GM23338 (cell line): ENCODE results near the gene DCN. TPM values are rescaled to one million over a fixed set of nuclear protein-coding genes. Genes with fewer than 3 reads are reported as not detected.

Source experiments
- ATAC-seq: fragments of 200-7000 bp; cut with Tn5 transposase; 3 replicates; pipeline ENCODE4 v1.9.1; 2020
- DNase-seq: peaks from one replicate; pipeline ENCODE4 v3.0.0-alpha.2; 2015; ENCODE audit warnings: low spot score
- H2AFZ ChIP-seq: fragments of 200-600 bp; sonication (generic); 2 replicates; pipeline ENCODE4 v1.8.0; 2016; ENCODE audit warnings: antibody characterized with exemption, mild to moderate bottlenecking, moderate library complexity
- H3F3A ChIP-seq: fragments of 200-600 bp; sonication (generic); replicated peaks from 2 replicates; pipeline ENCODE4 v1.8.0; 2017; ENCODE audit warnings: antibody characterized with exemption, mixed run types, low read depth
- H3K27ac ChIP-seq: fragments of 200-600 bp; sonication (generic); 2 replicates; pipeline ENCODE4 v1.6.1; 2016; ENCODE audit warnings: low read depth
- H3K27me3 ChIP-seq: fragments of 200-600 bp; sonication (generic); 2 replicates; pipeline ENCODE4 v1.8.0; 2016; ENCODE audit warnings: mild to moderate bottlenecking, mixed run types, moderate library complexity; ENCODE audit not compliant: insufficient read depth
- H3K36me3 ChIP-seq: fragments of 200-600 bp; sonication (generic); 2 replicates; pipeline ENCODE4 v1.8.0; 2016; ENCODE audit warnings: mild to moderate bottlenecking; ENCODE audit not compliant: insufficient read depth
- H3K4me1 ChIP-seq: fragments of 200-600 bp; sonication (generic); 2 replicates; pipeline ENCODE4 v1.8.0; 2016; ENCODE audit warnings: mild to moderate bottlenecking, moderate library complexity; ENCODE audit not compliant: insufficient read depth
- H3K4me2 ChIP-seq: fragments of 200-600 bp; sonication (generic); 2 replicates; pipeline ENCODE4 v1.7.1; 2017; ENCODE audit warnings: mixed run types
- H3K4me3 ChIP-seq: fragments of 200-600 bp; sonication (generic); 2 replicates; pipeline ENCODE4 v1.6.1; 2016; ENCODE audit warnings: mixed run types
- H3K79me2 ChIP-seq: fragments of 200-600 bp; sonication (generic); replicated peaks from 2 replicates; pipeline ENCODE4 v1.8.0; 2017; ENCODE audit warnings: mild to moderate bottlenecking; ENCODE audit not compliant: insufficient read depth
- H3K9me2 ChIP-seq: fragments of 200-600 bp; sonication (generic); 2 replicates; pipeline ENCODE4 v1.8.0; 2017; ENCODE audit not compliant: insufficient read depth
- H4K20me1 ChIP-seq: fragments of 200-600 bp; sonication (generic); replicated peaks from 2 replicates; pipeline ENCODE4 v1.8.0; 2017; ENCODE audit warnings: mild to moderate bottlenecking; ENCODE audit not compliant: insufficient read depth
- H3K27ac Mint-ChIP-seq: 2 replicates; pipeline ENCODE4 v1.8.0; 2020; ENCODE audit warnings: inconsistent platforms, mild to moderate bottlenecking, moderate library complexity, mixed read lengths
- H3K27me3 Mint-ChIP-seq: 3 replicates; pipeline ENCODE4 v1.8.0; 2022; ENCODE audit warnings: low read depth, mild to moderate bottlenecking, moderate library complexity, mixed read lengths, inconsistent platforms; ENCODE audit not compliant: insufficient read depth, poor library complexity
- H3K36me3 Mint-ChIP-seq: 3 replicates; pipeline ENCODE4 v1.8.0; 2021; ENCODE audit warnings: low read depth, mild to moderate bottlenecking, inconsistent platforms, moderate library complexity, mixed read lengths
- H3K4me1 Mint-ChIP-seq: 3 replicates; pipeline ENCODE4 v1.8.0; 2020; ENCODE audit warnings: mild to moderate bottlenecking, inconsistent platforms, mixed read lengths
- H3K4me3 Mint-ChIP-seq: 3 replicates; pipeline ENCODE4 v1.8.0; 2021; ENCODE audit warnings: moderate library complexity, mild to moderate bottlenecking, inconsistent platforms, mixed read lengths
- H3K9me3 Mint-ChIP-seq: 3 replicates; pipeline ENCODE4 v1.8.0; 2020; ENCODE audit warnings: moderate library complexity, mild to moderate bottlenecking, inconsistent platforms, mixed read lengths
- CREB1 ChIP-seq: fragments of 250-450 bp; sonication (Bioruptor Pico); IDR thresholded peaks from 2 replicates; pipeline ENCODE4 v1.5.0; 2020; ENCODE audit warnings: low read depth, mild to moderate bottlenecking, moderate library complexity
- CTCF ChIP-seq, 2 experiments: fragments of 200-600 bp in 1 of 2; sonication (generic) in 1 of 2; conservative IDR thresholded peaks; 2 replicates each; pipeline versions ENCODE4 v1.5.1 to v1.6.1; 2016 to 2017; ENCODE audit warnings: antibody characterized with exemption in 2 of 2, low read depth in 2 of 2, mild to moderate bottlenecking in 2 of 2, moderate library complexity in 1 of 2
- EZH2 ChIP-seq: fragments of 200-600 bp; sonication (generic); IDR thresholded peaks from one replicate; pipeline ENCODE4 v1.8.0; 2017; ENCODE audit warnings: antibody characterized with exemption, mild to moderate bottlenecking, low read depth; ENCODE audit not compliant: unreplicated experiment
- EZH2phosphoT487 ChIP-seq: fragments of 200-600 bp; sonication (generic); IDR thresholded peaks from one replicate; pipeline ENCODE4 v1.8.1; 2018; ENCODE audit warnings: antibody characterized with exemption; ENCODE audit not compliant: unreplicated experiment
- JUNB ChIP-seq: IDR thresholded peaks from one replicate; pipeline ENCODE4 v1.6.1; 2016; ENCODE audit warnings: antibody characterized with exemption; ENCODE audit not compliant: unreplicated experiment
- NANOG ChIP-seq: IDR thresholded peaks from 2 replicates; pipeline ENCODE4 v1.6.1; 2016; ENCODE audit warnings: antibody characterized with exemption, borderline replicate concordance
- POLR2AphosphoS5 ChIP-seq: IDR thresholded peaks from 2 replicates; pipeline ENCODE4 v1.6.1; 2016; ENCODE audit warnings: antibody characterized with exemption, low read depth
- REST ChIP-seq: IDR thresholded peaks from one replicate; pipeline ENCODE4 v1.6.1; 2018; ENCODE audit warnings: antibody characterized with exemption; ENCODE audit not compliant: unreplicated experiment
- STAT1 ChIP-seq: IDR thresholded peaks from one replicate; pipeline ENCODE4 v1.6.1; 2016; ENCODE audit warnings: antibody characterized with exemption; ENCODE audit not compliant: unreplicated experiment
- ZNF114 ChIP-seq: fragments of 250-450 bp; sonication (Bioruptor Pico); IDR thresholded peaks from 2 replicates; pipeline ENCODE4 v1.5.0; 2020; ENCODE audit warnings: mild to moderate bottlenecking, moderate library complexity
- ZNF331 ChIP-seq: fragments of 250-450 bp; sonication (Bioruptor Pico); IDR thresholded peaks from 2 replicates; pipeline ENCODE4 v1.5.0; 2020; ENCODE audit warnings: low read depth, mild to moderate bottlenecking, moderate library complexity
- ZNF462 ChIP-seq: fragments of 250-450 bp; sonication (Bioruptor Pico); IDR thresholded peaks from 2 replicates; pipeline ENCODE4 v1.5.0; 2020; ENCODE audit warnings: mild to moderate bottlenecking, moderate library complexity
- polyA plus RNA-seq: library from polyadenylated mRNA; unstranded; fragments of >200 nt; fragmentation: Nextera tagmentation; extraction: Ambion mirVana; gene quantifications from 2 replicates; pipeline ENCODE4 v1.2.1, GENCODE V29; 2016
- total RNA-seq: library from RNA; depleted of rRNA; stranded (reverse); fragments of >200 nt; shearing (Covaris generic); gene quantifications from 2 replicates; pipeline ENCODE4 v1.2.3, GENCODE V29; 2014
- TF ChIP-seq, protein P1 (sequence below): IDR thresholded peaks from 2 replicates; pipeline ENCODE4 v1.6.1; 2016; ENCODE audit warnings: antibody characterized with exemption

The DCN gene
- total and polyA plus RNA-seq, 2 experiments from 2014 or later: not detected

- Histone ChIP-seq H3K27ac (no peak overlapping the region), H2AFZ (no peak overlapping the region), H3F3A (no peaks in the 10 kb centered on the region), H3K4me2 (no peak overlapping the region), H3K36me3 (no peaks in the 10 kb centered on the region), H3K9me2 (no peaks in the 10 kb centered on the region; the same call in 1 of the 2 replicates), H4K20me1 (no peaks in the 10 kb centered on the region), H3K27me3 (no peaks in the 10 kb centered on the region), H3K4me1 (no peaks in the 10 kb centered on the region), H3K79me2 (no peaks in the 10 kb centered on the region), H3K4me3 (no peak overlapping the region)
- Mint-ChIP-seq H3K27me3 (no peaks in the 10 kb centered on the region), H3K27ac (no peak overlapping the region), H3K4me1 (no peaks in the 10 kb centered on the region), H3K9me3 (no peaks in the 10 kb centered on the region), H3K4me3 (no peak overlapping the region), H3K36me3 (no peaks in the 10 kb centered on the region)
- ATAC-seq: no peak
- no peak for DNase-seq
- TF ChIP-seq ZNF331 (CRISPR knock-in tag) (no peak), ZNF462 (no peak), CREB1 (CRISPR knock-in tag) (no peak), POLR2AphosphoS5 (no peak), EZH2phosphoT487 (no peak), CTCF (conservative IDR thresholded peaks at IDR 0.05; ENCODE audit: low read depth in 2 of 2) (no peak), REST (no peak), JUNB (no peak), NANOG (no peak), EZH2 (no peak), ZNF114 (CRISPR knock-in tag) (no peak), STAT1 (no peak)
- TF ChIP-seq, protein P1, sequence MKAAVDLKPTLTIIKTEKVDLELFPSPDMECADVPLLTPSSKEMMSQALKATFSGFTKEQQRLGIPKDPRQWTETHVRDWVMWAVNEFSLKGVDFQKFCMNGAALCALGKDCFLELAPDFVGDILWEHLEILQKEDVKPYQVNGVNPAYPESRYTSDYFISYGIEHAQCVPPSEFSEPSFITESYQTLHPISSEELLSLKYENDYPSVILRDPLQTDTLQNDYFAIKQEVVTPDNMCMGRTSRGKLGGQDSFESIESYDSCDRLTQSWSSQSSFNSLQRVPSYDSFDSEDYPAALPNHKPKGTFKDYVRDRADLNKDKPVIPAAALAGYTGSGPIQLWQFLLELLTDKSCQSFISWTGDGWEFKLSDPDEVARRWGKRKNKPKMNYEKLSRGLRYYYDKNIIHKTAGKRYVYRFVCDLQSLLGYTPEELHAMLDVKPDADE: no peak
Observed at GRCh38 chr12:91099836-91100235, 82.8 kb downstream of the DCN start.
